Prostate gland (tissue), 2 donors: ENCODE measurements around the gene TBC1D14.

ENCODE experiments used
- CTCF ChIP-seq, 4 experiments: fragments of 200-600 bp in 2 of 4; fragments of 450-650 bp in 2 of 4; sonication (generic) in 2 of 4; IDR thresholded peaks; 1 replicate in 3 of 4; 2 replicates in 1 of 4; pipeline ENCODE4 v1.5.1; 2016 to 2019; ENCODE audit warnings: antibody characterized with exemption in 4 of 4, mild to moderate bottlenecking in 2 of 4, moderate library complexity in 2 of 4
- POLR2AphosphoS5 ChIP-seq: sonication (generic); formaldehyde crosslinking; IDR thresholded peaks from one replicate; pipeline ENCODE4 v1.6.1; 2017; ENCODE audit warnings: antibody characterized with exemption

- TF ChIP-seq CTCF (IDR thresholded peaks at IDR 0.05) (no peak), POLR2AphosphoS5 (no peak)
Measured at GRCh38 chr4:7029212-7029611, 119.6 kb downstream of the TBC1D14 start.
